GM21390 (cell line): Measurements from ENCODE around the gene TBRG4.

Source experiments
- ATAC-seq: cut with Tn5 transposase; IDR thresholded peaks from one replicate; pipeline ENCODE4 v1.9.1; 2021; ENCODE audit not compliant: unreplicated experiment

Gene TBRG4

DNA sequence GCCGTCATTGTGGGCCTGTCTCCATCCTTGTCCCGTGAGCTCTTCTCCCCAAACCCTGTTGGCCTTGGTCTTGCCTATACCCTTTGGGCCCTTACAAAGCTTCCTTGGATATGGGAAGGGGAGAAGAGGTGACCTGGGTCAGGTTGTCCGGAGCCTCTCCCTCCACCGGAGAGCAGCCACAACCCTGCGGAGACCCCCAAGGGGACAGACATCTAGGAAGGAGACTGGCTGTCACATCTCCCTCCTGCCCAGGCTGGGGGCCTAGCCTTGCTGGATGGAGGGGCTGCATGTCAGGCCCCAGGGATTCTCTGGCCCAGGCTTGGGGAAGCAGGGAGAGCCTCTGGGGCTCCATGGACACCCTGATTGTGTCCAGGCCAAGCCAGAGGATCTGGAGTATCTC is 34.6 kb downstream of the TBRG4 start:
- ATAC-seq: no peak

DNA sequence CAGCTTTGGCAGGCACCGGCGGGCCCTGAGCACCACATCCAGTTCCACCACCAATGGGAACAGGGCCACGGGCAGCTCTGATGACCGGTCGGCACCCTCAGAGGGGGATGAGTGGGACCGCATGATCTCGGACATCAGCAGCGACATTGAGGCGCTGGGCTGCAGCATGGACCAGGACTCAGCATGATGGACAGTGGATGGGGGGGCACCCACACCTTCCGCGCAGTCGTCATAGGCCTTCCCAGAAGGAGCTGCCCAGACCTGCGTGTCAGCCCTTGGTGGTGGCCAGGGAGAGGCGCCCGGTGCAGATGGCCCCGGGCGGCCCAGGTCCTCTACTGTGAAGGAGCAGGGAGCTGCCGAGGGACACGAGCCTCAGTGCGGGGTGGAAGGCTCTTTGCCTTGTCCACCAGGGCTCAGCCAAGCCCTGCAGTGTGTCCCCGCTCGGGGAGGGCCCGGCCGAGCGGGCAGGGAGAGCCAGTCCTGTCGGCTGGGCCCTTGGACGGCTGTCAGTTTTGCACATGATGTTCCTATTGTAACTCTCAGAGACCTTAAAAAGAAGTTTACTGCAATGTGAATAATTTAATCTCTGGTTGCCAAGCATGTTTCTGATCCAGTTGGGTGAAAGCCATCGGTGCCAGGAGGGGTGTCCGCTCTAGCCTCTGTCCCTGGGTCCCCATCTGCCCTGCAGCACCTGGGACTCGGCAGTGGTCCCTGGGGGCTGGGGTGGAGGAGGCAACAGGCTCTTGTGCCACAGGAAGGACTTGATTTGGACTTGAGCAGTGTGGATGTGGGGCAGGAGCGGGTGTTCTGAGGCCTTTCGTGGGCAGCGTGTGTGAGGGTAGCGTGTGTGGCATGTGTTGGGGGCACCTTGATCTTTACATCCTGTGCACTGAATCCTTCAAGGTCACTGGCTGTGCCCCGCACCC is 35.4 kb downstream of the TBRG4 start:
- ATAC-seq: no peak

DNA sequence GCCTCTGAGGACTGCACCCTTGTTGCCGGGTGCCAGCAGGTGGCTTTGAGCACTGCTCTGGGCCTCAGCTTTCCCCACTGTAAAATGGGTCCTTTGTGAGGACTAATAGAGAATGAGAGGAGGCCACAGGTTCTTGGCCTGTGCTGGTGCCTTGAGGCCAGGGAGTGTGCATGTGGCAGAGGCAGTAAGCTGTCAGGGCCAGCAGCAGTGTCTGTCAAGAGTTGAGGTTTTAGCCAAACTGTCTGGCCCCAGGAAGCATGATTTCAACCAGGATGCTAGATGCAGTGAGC is 36.2 kb downstream of the TBRG4 start:
- ATAC-seq: no peak

DNA sequence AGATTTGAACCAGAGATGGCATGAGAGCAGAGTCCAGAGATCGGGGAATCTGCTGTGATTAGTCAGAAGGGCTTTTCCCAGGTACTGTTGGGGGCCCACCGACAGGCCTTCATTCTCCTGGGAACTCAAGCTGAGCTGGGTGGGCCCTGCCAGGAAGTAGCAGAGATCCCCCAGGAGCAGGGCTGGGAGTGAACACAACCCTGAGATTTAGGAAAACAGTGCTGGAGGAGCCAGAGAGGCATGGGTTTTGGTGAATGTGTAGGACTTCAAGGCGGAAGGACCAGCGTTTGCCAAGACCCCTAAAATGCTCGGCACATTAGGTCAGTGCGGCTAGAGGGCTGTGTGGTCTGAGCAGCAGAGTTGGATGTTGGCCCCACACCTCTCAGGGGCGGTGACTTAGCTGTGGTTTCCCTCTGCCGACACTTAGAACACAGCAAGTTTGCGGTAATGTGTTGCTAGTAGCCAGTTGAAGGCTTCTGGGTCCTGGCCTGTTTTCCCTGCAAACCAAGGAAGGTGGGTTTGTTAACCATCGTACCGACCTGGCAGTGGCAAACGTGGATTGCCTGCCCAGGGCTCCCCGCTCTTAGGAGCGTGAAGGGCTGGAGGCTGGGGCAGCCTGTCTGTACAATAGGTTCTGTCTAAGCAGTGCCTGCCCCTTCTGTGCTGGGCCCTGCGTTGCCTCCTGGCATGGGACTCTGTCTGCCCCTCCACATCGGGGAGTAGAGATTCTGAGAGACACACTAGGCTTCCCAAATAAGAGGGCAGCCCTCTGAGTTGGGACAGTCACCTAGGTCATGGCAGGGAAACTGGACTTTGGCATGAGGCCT is 36.8 kb downstream of the TBRG4 start:
- no peak for ATAC-seq

DNA sequence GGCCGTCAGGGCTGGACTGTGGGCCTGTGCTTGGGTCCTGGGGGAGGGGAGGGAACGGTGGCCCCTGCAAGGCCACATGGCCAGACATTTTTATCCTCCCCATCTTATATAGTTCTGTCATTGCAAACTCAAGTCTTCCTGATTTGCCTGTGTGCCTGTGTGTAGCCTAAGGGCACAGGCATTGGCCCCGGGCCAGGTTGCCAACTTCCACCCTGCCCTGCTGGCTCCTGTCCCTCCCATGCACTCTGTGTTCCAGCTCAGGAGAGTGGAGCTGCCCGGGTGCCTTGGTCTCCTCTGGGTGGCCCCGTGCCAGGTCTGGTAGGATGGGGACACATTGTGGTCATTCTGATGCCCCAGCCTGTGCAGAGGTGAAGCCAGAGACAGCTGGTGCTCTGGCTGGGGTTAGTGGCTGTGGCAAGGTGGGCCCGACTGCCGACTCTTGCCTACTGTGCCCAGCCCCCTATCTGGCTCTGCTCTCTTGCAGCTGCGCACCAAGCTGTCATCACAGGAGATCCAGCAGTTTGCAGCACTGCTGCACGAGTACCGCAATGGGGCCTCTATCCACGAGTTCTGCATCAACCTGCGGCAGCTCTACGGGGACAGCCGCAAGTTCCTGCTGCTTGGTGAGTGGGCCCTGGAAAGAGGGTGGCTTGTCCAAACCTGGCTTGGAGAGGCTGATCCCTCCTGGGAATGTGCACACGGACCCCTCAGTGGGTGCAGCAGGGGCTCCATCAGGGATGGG is 37.5 kb downstream of the TBRG4 start:
- no peak for ATAC-seq

DNA sequence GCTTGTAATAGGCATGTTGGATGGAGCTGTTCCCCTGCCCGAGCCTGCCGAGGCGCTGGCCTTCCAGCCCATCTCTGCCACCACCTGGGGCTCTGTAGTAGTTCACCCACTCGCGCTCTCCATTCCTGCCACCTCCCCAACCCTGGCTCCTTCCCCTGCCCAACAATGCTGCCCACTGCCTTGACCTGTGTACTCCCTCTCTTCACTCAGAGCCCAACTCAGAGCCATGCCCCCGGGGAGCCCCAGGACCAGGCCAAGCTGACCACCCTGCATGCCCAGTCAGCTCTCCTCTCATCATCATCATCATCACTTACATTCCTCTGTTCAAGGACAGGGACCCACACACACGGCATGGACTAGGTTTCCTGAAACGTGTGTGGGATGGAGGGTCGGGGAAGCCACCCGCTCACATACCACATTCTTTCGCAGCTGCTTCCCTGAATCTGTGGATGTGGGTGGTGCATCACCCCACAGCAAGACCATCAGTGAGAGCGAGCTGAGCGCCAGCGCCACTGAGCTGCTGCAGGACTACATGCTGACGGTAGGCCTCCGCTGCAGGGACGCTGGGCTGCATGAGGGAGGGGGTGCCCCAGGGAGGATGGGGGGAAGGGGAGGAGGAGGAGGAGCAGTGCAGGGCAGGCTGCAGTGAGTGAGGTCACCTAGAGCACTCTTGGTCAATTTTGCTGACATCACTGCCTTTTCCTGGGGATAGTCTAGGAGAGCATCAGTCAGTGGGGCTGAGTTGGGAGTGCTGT is 38.3 kb downstream of the TBRG4 start:
- no peak for ATAC-seq

DNA sequence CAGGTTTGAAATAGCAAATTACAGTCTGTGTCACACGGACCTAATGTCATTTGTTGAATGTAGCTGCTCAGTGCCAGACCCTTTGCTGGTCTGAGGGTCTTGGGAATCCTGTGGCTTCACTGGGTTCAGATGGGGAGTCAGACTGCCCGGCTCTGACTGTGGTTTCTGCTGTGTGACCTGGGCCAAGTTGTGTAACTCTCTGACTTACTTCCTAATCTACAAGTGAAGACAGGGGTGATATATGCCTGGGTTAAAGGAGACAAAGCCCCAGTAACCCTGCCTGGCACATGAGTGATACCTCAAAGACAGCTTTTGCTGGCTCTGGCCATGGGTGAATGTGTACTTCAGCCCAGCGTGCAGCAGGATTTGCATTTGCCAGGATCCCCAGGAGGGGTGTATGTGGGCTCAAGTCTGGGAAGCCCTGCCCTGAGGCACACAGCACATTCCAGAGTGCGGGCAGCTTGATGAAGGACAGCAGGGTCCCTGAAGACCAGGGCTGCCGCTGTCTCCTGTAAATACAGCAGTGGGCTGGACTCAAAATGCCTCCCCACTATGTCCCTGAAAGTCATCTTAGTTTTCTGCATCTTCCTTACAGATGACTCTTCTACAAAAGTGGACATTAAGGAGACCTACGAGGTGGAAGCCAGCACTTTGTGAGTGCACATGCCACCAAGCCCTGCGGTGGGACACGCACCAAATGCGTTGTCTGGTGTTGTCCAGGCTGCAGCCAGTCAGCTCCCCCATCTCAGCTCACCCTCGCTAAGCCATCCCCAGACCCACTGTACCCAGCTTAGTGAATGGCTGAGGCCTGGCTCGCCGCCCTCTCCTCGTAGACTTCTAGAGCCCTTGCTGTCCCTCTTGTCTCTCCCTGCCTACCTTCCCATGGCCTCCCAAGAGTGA is 39.1 kb downstream of the TBRG4 start:
- ATAC-seq: no peak

DNA sequence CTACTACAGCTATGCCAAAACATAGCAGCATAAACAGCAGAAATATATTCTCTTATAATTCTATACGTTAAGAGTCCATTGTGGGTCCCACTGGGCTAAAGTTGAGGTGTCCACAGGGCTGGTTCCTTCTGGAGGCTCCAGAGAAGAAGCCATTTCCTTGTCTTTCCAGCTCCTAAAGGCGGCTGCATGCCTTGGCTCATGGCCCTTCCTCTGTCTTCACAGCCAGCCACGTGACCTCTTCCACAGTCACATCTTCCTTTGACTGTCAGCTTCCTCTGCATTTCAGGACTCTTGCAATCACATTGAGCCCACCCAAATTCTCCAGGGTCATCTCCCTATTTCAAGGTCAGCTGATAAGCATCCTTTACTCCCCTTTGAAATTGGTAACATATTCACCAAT is 40.0 kb downstream of the TBRG4 start:
- ATAC-seq: no peak

DNA sequence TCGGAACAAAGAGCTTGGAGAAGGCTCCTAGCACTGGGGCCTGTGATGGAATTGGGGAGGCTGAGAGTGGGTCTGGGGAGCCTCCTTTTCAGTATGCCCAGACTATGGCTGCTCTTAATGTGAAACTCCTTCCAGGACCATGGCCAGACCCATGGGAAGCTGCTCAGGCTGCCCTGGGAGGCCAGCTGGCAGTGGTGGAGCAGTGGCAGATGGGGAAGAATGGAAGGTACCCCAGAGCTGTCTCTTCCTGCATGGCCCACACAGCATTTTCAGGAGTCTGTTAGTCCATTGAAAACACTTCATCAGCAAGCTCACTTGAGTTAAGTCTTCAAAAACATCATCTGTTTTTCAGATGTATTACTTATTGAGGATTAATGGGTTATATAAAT is 41.2 kb downstream of the TBRG4 start:
- ATAC-seq: no peak

DNA sequence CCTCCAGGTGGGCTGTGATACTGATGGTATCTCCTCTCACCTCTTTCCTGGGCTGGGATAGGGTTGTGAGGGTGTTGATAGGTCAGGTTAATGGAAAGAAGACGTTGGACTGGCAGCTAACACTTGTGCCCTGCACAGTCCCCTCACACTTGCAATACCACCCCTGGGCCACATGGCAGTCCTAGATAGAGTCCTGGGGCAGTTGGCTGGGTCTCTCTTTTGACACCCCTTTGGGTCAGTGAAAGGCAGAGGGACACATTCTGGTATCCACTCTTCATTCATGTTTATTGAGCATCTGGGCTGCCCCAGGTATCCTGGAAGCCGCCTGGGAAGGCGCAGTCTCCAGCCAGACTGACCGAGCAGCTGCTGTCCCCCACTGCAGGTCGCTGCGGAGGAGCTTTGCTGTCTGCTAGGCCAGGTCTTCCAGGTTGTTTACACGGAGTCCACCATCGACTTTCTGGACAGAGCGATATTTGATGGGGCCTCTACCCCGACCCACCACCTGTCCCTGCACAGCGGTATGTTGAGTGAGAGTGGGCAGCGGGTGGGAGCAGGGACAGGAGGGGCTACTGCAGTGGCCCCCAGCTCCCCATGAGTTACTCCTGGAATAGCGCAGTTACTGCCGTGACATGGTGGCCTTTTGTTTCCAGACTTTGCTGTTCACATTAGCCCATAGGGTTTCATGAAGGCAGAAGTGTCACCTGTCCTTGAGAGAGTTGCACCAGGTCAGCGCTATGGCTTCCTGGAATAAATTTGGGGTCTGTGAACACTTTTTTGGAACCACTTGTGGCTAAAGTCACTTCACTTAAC is 41.8 kb downstream of the TBRG4 start:
- no peak for ATAC-seq

DNA sequence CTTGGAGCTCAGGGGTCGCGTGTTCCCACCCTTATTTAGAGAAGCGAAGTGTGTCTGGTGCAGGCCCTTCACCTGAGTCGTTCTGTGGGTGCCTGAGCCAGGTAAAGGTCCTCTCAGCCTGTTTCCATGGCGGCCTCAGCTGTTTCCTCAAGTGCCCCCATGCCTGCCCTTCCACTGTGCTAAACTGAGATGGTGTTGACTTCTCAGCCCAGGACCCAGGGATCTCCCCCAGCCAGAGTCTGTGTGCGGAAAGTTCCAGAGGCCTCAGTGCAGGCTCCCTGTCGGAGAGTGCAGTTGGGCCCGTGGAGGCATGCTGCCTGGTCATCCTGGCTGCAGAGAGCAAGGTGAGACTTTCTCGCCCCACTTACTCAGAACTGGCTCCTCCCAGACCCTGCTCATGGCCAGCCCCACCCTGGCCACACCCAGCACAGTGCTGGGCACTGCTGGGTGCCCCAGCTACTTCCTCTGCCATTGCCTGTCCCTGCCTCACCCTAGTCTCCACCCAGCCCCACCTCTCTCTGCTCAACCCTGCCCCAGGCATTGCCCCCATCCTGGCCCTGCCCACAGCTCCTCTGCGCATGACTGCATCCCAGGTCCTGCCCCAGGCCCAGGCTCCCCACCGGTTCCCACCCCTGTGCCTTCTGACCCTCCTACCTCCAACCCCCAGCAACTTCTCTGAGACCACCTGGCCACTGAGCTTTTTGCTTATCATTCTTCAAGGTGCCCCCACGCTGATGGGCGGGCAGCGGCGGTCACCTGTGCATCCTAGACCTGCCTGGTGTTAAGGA is 43.1 kb downstream of the TBRG4 start:
- ATAC-seq: no peak

DNA sequence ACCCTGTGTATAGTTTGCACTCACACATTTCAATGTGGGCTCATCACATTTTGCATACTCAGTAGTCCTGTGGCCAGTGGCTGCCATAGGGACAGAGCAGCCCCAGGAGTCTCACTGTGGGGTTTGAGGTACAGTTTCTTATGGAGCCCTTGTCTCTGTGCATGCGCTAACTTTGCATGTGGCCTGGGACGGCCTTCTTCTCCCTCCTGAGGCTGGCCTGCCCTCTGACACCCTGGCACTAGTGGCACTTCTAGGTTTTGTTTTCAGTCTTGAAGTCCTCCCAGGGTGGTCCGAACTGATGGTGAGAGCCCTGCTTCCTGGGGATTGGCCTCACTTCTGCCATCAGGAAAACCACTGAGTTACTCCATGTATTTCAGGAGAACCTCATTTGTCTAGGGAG is 43.9 kb downstream of the TBRG4 start:
- no peak for ATAC-seq

DNA sequence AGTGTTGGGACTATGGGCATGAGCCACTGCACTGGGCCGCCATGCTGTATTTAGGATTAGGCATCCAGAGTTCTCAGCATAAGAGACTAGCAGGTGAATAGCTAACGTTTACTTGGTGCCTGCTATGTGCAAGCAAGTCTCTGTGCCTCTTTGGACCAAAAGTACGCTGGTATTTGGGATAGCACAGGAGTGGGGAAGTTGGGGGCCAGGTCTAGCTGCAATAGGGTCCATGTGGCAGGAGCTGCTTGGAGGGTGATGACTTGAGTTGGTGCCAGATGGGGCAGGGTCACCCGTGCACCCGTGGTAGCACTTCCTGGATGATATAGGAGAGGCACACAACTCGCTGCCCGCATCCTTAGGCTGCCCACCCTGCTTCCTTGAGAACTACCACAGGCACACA is 45.1 kb downstream of the TBRG4 start:
- no peak for ATAC-seq

DNA sequence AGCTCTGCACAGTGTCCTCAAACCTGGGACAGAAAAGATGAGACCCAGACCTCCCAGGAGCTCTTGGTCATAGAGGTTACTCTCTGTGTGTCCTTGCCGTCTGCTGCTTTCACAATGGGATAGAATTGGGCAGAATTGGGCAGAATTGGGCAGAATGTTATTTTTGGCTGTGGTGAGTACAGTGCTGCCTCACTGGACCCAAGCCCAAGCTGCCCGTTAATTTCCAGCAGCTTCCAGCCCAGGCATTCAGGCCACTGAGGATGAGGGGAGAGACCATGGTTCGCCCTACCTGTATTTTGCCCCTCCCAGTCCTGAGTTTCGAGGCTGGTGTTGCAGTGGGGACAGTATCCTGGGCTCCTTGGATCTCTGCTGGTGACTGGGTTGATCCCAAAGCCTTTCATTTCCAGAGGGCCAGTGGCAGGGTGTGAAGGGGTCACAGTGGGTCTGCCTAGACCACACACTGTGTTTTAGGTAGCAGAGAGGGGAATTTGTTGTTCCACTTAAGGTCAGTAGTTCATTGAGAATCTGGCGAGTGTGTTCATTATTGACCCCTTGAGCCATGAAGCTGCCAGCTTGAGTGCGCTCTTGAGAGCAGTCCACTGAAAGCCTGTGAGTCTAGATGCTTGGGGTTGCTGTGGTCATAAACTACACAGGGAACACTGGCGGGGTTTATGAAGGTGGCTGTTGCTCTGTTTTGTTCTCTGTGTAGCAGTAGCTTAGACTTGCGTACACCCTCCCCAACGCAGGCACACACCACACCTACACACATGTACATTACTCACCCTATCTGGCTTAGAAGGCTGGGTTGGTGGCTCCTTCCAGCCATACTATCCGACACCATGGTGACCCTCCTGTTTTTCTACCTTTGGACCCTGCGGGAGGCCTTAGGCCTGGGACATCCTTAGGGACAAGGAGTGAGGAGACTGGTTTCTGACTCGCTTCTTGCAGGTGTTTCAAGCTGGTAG is 46.2 kb downstream of the TBRG4 start:
- ATAC-seq: no peak

DNA sequence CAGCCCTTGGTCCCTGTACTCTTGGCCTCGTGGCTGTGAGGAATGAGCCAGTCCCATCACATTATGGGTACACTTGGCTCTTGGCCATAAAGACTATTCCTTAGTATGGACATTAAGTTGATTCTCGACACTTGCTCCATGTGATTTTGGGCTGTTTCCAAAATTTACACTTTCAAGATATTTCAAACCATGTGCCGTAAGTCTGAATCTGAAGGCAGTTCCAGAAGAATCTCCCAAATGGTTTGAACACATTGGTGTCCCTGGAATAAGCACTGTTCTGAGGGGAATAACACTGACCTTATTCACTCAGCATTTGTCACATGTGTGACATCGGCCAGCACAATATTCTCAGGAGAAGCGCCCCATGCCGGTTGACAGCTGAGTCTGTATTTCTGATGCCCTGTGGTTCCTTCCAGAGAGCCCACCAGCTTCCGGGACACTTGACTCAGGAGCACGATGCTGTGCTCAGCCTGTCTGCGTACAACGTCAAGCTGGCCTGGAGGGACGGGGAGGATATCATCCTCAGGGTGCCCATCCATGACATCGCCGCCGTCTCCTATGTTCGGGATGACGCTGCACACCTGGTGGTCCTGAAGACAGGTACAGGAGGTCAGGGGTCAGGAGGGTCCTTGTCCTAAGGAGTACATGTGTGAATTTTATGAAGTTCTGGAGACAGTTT is 47.3 kb downstream of the TBRG4 start:
- no peak for ATAC-seq

DNA sequence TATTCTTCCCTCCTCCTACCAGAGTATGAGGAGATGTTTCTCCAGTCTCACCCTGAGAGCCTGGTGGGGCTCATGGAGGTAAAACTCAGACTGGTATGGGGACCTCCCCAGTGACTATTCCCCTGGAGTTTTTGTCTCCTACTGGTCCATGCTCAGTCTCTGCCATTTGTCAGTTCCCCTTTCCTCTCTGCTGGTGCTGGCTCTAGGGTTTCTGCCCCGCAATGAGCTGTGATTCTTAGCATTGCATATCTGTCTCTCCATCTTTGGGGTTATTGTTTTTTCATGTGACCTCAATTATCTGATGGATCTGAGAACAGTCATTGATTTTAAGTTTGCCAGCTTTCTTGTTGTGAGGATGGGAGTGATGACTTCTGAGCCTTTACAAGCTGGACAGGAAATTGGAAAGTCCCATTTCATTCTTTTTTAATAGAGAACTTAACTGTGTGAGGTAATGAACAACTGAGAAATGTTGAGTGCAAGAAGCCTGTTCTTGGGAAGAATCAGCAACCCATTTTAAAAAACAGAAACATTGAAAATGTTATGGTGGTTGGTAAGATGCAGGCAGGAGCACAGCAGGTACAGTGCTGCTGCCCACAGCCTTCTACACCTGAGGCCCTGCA is 49.6 kb downstream of the TBRG4 start:
- no peak for ATAC-seq
